Measurements from ENCODE around the gene HS3ST5. TPM values are rescaled to one million over a fixed set of nuclear protein-coding genes. Genes with fewer than 3 reads are reported as not detected.
"Not testable (repeated sequence)": the region's sequence is repeated elsewhere in the genome, so short reads cannot be mapped to it uniquely, and the experiment has no call there.

Gene HS3ST5
- total RNA-seq, 2 donors from 2014 or later, result 0.05 to 0.16 TPM

DNA sequence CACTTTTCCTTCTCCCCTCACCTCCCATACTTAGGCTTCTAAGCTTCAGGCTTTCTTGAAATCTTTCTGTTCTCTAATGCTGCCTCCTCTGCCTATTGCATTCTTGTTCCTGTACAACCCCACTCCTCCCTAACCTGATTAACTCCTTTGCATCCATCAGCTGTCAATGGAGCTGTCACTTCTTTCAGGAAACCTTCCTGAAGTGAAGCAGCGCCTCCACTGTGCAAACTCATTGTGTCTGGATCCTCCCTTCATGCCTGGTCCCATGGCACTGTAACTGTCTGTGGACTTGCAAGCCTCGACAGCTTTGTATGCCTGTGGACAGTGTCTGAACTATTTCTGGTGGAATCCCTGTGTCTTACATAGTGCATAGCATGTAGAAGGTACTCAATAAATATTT, 185.0 kb downstream of the HS3ST5 start:
- TF ChIP-seq, protein P1, sequence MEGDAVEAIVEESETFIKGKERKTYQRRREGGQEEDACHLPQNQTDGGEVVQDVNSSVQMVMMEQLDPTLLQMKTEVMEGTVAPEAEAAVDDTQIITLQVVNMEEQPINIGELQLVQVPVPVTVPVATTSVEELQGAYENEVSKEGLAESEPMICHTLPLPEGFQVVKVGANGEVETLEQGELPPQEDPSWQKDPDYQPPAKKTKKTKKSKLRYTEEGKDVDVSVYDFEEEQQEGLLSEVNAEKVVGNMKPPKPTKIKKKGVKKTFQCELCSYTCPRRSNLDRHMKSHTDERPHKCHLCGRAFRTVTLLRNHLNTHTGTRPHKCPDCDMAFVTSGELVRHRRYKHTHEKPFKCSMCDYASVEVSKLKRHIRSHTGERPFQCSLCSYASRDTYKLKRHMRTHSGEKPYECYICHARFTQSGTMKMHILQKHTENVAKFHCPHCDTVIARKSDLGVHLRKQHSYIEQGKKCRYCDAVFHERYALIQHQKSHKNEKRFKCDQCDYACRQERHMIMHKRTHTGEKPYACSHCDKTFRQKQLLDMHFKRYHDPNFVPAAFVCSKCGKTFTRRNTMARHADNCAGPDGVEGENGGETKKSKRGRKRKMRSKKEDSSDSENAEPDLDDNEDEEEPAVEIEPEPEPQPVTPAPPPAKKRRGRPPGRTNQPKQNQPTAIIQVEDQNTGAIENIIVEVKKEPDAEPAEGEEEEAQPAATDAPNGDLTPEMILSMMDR (IDR thresholded peaks at IDR 0.05), result no peak
- intact Hi-C loops (cut with DNase I), result no loop called here
- no peak for DNase-seq

DNA sequence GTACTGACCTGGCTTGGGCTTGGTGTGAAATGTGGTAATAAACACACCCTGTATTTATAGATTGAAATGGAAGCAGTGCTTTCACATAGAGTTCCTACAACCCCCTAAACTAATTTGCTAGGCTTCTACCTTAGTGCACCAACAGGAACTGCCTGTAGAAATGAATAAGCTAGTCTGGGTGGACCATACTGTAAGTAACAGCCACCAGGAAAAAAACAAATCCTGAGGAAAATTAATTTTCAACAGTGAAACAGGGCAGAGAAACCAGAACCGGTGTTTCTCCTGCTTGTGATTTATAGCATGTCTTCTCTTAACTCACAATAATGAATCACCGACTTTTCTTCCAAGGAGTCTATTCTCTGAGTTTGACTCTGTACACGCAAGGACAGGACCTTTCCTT, 187.1 kb downstream of the HS3ST5 start:
- H3K27me3 ChIP-seq, result no peaks in the 10 kb centered on the region

More for the DNA sequence above, 185.0 kb downstream of the HS3ST5 start:
- Histone ChIP-seq H3K27ac (no peak overlapping the region), H3K9ac (ENCODE audit: low read depth in 2 of 2, low read length in 2 of 2) (no peak overlapping the region), H3K36me3 (no peaks in the 10 kb centered on the region), H3K4me3 (no peak overlapping the region), H3K4me1 (no peaks in the 10 kb centered on the region), H3K27me3 (no peaks in the 10 kb centered on the region), H3K9me3 (no peaks in the 10 kb centered on the region)

DNA sequence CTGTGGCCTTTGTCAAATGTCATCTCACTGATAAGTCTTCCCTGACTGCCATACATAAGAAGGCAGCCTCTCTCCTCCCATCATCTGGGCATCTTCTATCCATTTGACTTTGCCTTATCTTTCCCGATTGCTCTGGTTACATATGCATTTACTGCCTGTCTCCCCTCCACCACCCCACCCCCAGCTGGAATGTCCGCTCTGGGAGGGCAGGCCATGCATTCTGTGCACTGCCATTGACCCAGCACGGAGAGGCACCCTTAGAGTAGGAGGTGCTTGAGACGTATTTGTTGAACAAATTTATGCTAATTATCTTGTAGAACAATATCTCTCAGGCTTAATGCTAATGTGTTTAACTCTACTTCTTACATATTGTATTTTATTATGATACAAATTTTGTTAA, 188.0 kb downstream of the HS3ST5 start:
- H3K27ac ChIP-seq, result no peak overlapping the region
- intact Hi-C loops (cut with DNase I), result no loop called here
- no peaks in the 10 kb centered on the region for H3K36me3 ChIP-seq
- H3K4me1 ChIP-seq, result no peaks in the 10 kb centered on the region
- no peak overlapping the region for H3K9ac ChIP-seq (ENCODE audit: low read depth in 2 of 2, low read length in 2 of 2)
- TF ChIP-seq, protein P1 (IDR thresholded peaks at IDR 0.05), result no peak
- DNase-seq, result no peak
- no peaks in the 10 kb centered on the region for H3K9me3 ChIP-seq
- H3K27me3 ChIP-seq, result no peaks in the 10 kb centered on the region
- no peak overlapping the region for H3K4me3 ChIP-seq

More for the DNA sequence above, 187.1 kb downstream of the HS3ST5 start:
- TF ChIP-seq, protein P1 (IDR thresholded peaks at IDR 0.05), result no peak
- no peak overlapping the region for H3K9ac ChIP-seq (ENCODE audit: low read depth in 2 of 2, low read length in 2 of 2)
- H3K27ac ChIP-seq, result no peak overlapping the region
- H3K9me3 ChIP-seq, result no peaks in the 10 kb centered on the region
- H3K36me3 ChIP-seq, result no peaks in the 10 kb centered on the region
- no peaks in the 10 kb centered on the region for H3K4me1 ChIP-seq
- intact Hi-C loops (cut with DNase I), result no loop called here
- no peak overlapping the region for H3K4me3 ChIP-seq
- no peak for DNase-seq

DNA sequence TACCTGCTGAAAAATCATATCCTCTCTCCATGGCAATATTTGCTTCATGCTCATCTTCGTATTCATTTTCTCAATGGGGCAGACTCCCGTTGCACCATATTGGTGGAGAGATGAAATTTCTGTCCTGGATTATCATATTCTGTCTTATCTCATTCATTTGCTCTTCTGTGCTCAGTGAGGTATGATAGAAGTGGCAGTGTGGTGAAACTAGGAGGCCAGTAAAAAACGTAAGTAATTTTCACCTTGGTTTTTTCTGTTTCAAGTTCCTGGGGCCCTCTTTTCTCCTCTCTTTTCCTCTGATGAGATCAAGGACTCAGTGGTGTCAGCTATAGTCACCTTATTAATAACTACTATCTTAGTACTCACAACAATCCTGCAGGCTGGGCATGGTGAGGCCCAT, 189.4 kb downstream of the HS3ST5 start:
- H3K4me3 ChIP-seq, result no peak overlapping the region
- TF ChIP-seq, protein P1 (IDR thresholded peaks at IDR 0.05), result no peak
- H3K27ac ChIP-seq, result no peak overlapping the region
- H3K27me3 ChIP-seq, result no peaks in the 10 kb centered on the region
- intact Hi-C loops (cut with DNase I), result no loop called here
- no peak overlapping the region for H3K9ac ChIP-seq (ENCODE audit: low read depth in 2 of 2, low read length in 2 of 2)
- no peaks in the 10 kb centered on the region for H3K4me1 ChIP-seq
- DNase-seq, result no peak
- H3K36me3 ChIP-seq, result no peaks in the 10 kb centered on the region
- H3K9me3 ChIP-seq, result no peaks in the 10 kb centered on the region

DNA sequence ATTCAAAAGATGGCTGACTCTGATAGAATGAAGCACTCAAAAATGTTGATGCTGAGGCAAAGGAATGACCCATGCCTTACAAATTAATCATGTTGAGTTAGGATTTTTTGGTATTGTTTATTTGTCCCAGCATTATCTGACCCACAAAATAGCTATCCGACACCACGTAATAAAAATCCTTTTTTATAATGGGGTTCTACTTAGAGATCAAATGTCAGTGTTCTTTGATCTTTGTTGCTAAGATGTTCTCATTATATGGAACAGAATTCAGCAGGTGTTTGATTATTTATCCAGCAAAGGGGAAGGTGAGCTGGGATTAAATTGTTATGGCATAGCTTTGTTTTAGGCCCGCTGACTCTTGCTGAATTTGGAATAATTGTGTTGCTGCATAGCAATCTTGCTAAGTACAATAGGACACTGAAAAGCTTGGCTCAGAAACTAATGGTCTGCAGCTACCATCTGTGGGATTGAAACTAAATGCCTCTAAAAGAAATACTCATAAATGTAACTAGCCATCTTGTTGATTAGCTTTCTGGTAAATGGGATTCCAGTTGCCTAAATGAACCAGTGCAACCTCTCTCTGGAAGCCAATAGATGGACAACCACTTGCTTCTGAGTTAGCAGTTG, 191.6 kb downstream of the HS3ST5 start:
- DNase-seq, result no peak
- intact Hi-C loops (cut with DNase I), result no loop called here
- TF ChIP-seq, protein P1 (IDR thresholded peaks at IDR 0.05), result no peak
- Histone ChIP-seq H3K9me3 (no peaks in the 10 kb centered on the region), H3K27ac (no peak overlapping the region), H3K27me3 (no peaks in the 10 kb centered on the region), H3K4me1 (no peaks in the 10 kb centered on the region), H3K9ac (ENCODE audit: low read depth in 2 of 2, low read length in 2 of 2) (no peak overlapping the region), H3K36me3 (no peaks in the 10 kb centered on the region), H3K4me3 (no peak overlapping the region)

DNA sequence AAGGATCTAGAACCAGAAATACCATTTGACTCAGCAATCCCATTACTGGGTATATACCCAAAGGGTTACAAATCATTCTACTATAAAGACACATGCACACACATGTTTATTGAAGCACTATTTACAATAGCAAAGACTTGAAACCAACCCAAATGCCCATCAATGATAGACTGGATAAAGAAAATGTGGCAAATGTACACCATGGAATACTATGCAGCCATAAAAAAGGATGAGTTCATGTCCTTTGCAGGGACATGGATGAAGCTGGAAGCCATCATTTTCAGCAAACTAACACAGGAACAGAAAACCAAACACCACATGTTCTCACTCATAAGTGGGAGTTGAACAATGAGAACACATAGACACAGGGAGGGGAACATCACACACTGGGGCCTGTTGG, 193.6 kb downstream of the HS3ST5 start:
- H3K4me1 ChIP-seq; H3K27ac ChIP-seq; DNase-seq; H3K9ac ChIP-seq (ENCODE audit: low read depth in 2 of 2, low read length in 2 of 2); H3K36me3 ChIP-seq; H3K4me3 ChIP-seq; H3K27me3 ChIP-seq; H3K9me3 ChIP-seq; intact Hi-C loops (cut with DNase I): not testable (repeated sequence)

All from colonic mucosa (tissue), 4 donors.